GM12891 (cell line): ENCODE data around the gene CD28.

ENCODE experiments used
- POLR2A ChIP-seq: IDR thresholded peaks from 2 replicates; pipeline ENCODE4 v1.6.1; 2011; ENCODE audit warnings: low read depth, low read length, control low read depth
- POLR2AphosphoS5 ChIP-seq: IDR thresholded peaks from 2 replicates; pipeline ENCODE4 v1.6.1; 2011; ENCODE audit warnings: low read depth, low read length, control low read depth

DNA sequence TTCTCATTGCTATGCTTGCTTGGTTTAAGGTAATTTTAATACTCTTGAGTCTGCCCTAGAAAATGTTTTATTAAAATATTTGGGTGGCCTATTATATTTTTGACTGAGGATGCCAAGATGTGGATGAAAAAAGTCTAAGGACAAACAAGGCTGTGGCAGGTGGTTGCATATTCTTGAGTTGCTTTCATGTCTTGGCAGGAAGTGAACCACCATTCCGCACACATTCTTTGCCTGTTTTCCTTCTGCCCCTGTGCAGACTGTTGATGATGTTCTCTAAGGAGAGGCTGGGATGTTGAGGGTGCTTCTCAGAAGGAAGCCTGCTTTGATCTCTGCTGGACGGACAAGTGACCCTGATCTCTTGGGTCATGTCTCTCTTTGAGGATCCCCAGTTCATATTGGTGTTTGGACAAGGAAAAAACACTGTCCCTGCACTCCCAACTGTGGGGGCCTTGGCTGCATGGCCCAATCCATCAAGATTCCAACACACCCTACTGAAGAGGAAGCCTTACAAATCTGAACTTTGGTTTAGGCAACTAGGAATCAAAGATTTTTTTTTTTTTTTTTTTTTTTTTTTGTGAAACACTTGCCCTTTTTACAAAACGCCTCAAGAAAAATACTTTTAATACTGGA, 45.0 kb upstream of the CD28 start:
- TF ChIP-seq POLR2A (no peak), POLR2AphosphoS5 (no peak)
